Measurements from ENCODE around the gene ERN1.

DNA sequence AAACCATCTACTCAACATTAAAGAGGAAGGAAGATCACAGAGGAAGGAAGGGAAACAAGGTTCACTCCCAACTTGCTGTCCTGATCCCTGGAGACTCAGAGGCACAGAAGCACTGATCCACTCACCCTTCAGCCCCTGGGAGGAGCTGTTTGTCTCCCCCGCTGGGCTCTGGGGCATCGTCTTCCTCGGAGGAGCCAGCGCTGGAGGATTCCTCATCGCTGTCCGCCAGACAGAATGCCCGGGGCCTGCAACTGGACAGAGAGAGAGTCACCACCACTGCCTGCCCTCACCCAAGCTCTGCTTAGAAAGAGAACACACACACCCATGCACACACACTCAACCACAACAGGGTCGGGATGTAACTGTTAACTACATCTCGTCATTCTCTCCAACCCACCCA, 24.8 kb upstream of the ERN1 start:
- TF ChIP-seq, protein P1, sequence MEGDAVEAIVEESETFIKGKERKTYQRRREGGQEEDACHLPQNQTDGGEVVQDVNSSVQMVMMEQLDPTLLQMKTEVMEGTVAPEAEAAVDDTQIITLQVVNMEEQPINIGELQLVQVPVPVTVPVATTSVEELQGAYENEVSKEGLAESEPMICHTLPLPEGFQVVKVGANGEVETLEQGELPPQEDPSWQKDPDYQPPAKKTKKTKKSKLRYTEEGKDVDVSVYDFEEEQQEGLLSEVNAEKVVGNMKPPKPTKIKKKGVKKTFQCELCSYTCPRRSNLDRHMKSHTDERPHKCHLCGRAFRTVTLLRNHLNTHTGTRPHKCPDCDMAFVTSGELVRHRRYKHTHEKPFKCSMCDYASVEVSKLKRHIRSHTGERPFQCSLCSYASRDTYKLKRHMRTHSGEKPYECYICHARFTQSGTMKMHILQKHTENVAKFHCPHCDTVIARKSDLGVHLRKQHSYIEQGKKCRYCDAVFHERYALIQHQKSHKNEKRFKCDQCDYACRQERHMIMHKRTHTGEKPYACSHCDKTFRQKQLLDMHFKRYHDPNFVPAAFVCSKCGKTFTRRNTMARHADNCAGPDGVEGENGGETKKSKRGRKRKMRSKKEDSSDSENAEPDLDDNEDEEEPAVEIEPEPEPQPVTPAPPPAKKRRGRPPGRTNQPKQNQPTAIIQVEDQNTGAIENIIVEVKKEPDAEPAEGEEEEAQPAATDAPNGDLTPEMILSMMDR (IDR thresholded peaks at IDR 0.05), result no peak
- no peak for TF ChIP-seq POLR2A (IDR thresholded peaks at IDR 0.05)
